ENCODE measurements around the gene BCL11A.
"Not testable (repeated sequence)": the region's sequence is repeated elsewhere in the genome, so short reads cannot be mapped to it uniquely, and the experiment has no call there.

BCL11A gene

DNA sequence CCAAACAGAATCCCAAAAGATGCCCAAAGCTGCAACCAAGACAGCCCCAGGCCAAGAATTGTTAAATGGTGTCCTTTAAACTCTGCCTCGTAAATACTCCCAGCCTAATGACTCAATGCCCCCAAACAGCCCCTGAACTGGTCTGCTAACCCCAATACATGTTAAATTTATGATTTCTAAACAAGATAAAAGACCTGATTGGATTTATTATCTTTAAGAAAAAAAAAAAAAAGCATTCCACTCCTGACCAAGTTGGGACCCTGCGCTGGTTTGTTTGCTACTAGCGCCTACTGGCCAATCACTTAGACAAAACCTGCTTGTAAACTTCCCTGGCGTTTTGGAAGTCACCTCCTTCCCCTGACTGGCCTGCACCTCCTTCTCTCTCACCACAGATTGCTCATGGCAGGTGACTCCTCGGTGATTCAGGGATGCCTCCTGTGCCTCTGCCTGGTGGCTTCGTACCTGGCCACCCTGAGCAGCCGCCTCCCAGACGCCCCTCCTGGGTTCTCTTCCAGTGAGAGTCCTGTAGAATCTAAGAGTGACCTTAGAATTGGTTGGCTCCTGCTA, 121.3 kb downstream of the BCL11A start:
- no peak for DNase-seq (ENCODE audit: low spot score)

DNA sequence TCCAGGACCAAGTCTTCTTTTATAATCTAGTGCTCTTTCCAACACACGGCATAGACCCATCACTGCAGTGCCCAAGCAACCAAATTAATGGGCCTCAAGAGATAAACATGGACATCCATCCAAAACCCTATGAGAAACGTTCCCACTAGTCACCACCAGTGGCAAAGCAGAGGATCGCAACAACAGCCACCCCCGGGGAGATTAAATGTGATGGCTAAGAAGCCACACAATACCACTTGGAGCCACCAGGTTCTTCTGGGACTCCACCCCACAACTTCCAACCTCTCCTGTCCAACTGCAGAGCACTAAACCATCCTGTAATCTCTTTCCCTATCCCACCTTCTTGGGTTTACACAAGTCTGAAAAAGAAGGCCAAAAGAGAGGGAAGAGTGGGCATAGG, 123.8 kb downstream of the BCL11A start:
- DNase-seq (ENCODE audit: low spot score): no peak

DNA sequence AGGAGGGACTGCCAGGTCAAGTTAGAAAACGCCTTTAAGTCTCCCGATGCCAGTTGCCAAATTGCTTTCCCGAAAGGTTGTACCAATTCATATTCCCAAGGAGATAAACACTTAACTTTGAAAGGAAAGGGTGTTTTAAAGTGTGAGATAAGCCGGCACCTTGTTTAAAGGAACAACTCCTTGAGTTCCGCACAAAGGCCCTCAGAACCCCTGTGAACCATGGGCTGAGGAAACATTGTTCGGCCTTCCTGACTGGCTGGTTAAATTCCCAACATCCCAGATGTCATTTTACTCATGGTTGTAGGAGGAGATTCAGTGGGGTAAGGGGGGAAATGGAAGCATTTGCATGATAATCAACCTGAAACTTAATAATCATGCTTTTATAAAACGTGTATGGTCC, 126.6 kb downstream of the BCL11A start:
- no peak for DNase-seq (ENCODE audit: low spot score)

DNA sequence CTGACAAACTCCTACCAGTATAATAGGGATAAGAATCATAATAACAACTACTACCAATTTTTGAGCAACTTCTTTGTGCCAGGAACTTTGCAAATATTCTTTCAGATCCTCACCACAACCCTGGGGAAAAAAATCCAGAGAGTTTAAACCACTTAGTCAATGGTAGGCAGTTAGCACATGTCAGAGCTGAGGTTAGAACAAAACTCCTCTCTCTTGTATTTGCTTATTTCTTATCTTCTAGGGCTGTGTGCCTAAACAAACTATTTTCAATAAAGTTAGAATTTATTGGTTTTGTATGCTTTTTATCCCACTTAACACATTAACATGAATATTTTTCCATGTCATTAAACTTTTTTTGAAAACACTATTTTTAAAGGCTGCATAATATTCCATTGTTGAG, 127.1 kb downstream of the BCL11A start:
- no peak for DNase-seq (ENCODE audit: low spot score)

DNA sequence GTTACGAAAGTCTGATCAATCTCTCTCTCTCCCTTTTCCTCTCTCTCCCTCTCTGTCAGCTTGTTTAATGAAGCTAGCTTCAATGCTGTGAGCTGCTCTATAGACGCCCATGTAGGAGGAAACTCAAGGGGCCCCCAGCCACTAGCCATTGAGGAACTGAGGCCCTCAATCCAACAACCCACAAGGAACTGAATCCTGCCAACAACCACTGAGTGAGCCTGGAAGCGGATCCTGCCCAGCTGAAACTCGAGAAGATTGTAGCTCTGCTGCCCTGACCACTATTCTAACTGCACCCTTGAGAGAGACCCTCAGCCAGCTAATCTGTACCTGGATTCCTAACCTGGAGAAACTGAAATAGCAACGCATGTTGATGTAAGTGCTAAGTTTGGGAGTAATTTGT, 129.2 kb downstream of the BCL11A start:
- DNase-seq (ENCODE audit: low spot score): peak; percentile 18

DNA sequence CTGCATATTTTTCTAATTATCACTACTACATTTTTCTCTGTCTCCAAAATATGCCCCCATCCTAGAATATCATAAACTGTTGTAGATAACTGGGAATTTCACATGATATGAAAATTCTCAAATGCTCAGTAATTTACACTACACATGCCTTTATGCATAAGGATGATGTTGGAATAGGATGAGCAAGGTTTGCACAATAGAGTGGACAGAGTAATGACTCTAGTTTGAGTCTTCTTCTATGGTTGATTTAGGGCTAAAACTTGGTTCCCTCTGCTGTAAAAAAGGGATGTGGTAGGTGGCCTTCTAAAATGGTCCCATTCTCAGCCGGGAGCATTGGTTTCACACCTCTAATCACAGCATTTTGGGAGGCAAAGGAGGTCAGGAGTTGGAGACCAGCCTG, 129.9 kb downstream of the BCL11A start:
- no peak for DNase-seq (ENCODE audit: low spot score)

DNA sequence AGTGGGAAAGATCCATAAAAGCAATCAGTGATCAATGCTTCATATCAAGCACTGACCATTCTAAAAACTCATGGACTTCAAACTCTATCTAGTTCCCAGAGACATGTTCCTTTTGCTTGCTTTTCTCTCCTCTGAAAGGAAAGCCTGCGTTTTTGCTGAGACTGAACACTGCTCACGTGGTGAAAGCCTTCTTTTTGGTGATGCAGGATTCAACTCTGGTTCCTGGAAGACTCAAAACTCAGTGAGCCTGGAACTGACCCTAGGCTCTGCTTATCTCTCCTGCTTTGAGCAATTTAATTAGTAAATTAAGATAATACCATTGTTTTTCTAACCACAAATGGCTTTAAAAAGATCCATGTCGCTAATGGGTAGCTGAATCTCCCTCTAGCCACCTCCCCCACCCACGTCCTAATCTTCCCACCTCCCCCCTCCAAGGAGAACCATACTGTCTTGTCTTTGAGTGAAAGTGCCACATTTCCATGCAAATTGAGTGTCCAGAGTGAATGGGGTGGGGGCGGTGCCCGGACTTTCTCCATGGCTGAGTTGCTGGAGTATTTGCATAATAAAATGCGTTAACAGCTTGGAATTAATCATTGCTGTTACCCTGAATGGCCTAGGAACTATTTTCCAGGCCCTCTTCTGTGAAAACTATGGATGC, 130.5 kb downstream of the BCL11A start:
- DNase-seq (ENCODE audit: low spot score): no peak

DNA sequence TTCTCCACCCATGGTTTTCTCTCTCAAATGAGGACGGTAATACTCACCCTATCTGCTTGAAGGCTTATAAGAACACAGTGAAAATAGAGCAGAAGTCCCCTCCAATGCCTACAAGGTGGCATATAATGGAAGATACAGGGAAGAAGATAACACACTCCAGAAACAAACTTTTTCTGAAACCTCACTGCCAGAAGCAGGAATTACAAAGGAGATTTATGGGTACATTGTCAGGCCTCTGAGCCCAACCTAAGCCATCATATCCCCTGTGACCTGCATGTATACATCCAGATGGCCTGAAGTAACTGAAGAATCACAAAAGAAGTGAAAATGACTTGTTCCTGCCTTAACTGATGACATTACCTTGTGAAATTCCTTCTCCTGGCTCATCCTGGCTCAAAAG, 136.2 kb downstream of the BCL11A start:
- not testable (repeated sequence) for DNase-seq (ENCODE audit: low spot score)

DNA sequence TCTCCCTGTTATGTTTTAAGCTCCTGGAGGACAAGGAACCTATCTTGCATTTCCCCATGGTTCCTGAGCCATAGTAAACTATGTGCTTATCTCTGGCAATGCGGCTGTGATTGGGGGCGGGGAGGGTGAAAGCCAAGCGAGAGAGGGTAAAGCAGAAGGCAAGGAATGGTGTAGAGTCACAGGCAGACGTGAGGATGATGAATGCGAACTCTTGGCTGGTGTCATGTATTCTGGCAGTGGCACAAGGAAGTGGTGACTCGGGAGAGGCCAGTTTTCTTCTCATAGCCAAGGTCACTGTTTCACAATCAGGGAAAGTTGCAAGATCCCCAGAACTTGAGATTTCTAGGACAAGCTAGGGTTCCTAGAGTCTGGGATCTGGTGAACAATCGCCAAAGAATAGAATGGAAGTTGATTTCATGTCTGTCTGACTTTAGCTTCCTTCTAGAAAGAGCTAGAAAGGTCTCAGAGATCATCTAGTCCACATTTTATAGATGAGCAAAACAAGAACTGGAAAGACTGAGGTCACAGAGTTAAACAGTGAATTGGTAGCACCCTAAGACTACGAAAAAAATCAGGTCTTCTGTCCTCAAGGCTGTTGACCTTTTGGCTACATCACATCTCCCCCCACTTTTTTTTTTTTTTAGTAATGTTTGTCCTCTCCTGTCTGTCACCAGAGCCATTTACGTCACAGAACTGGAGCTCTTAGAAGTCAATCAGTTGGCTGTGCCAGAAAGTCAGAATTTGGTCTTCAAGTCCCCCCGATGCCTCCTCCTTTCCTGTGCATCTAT, 137.0 kb downstream of the BCL11A start:
- DNase-seq (ENCODE audit: low spot score): no peak

DNA sequence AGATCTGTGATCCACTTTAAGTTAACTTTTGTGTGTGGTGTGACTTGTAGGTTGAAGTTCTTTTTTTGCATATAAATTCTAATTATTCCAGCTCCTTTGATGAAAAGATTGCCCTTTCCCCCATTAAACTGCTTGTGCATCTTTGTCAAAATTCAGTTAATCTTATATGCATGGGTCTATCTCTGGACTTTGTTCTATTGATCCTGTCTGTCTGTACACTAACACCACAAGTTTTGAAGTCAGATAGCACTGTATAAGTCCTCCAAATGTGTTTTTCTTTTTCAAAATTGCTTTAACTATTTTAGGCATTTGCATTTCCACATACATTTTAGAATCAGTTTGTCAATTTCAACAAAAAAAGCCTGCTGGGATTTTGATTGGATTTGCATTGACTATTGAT, 137.6 kb downstream of the BCL11A start:
- no peak for DNase-seq (ENCODE audit: low spot score)

DNA sequence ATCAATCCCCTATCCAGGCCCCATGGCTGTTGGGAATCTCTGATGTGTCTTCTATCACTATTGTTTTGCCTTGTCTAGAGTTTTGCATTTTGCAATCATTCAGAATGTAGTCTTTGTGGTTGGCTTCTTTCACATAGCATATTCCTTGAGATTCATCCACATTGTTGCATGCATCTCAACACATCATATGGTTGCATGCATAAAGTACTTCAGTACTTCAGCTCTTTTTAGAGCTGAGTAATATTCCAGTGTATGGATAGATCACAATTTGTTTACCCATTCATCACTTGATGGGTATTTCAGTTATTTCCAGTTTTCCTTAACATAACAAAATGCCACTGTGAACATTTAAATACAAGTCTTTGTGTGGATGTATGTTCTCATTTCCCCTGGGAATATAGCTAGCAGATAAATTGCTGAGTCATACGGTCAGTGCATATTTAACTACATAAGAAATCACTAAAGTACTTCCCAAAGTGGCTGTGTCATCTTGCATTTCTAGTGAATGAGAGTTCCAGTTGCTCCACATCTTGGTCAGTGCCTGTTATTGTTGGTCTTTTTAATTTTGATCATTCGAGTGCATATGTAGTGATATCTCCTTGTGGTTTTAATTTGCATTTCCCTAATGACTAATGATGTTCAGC, 138.8 kb downstream of the BCL11A start:
- no peak for DNase-seq (ENCODE audit: low spot score)

DNA sequence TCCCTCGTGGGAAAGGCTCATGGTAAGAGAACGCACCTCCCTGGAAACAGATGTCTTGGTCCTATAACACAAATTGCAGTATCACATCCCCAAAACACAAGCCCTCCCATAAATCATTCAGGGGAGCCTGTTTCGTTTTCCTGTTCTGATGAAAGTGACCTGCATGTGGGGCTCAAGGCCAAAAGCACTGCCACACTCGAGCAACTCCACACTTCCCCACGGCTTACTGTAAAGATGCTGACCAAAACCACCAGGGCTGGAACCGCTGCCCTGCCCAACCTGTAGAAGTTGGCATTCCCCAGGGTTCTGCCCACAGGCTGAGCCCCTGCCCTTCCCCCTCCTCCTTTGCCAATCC, 139.7 kb downstream of the BCL11A start:
- DNase-seq (ENCODE audit: low spot score): no peak

DNA sequence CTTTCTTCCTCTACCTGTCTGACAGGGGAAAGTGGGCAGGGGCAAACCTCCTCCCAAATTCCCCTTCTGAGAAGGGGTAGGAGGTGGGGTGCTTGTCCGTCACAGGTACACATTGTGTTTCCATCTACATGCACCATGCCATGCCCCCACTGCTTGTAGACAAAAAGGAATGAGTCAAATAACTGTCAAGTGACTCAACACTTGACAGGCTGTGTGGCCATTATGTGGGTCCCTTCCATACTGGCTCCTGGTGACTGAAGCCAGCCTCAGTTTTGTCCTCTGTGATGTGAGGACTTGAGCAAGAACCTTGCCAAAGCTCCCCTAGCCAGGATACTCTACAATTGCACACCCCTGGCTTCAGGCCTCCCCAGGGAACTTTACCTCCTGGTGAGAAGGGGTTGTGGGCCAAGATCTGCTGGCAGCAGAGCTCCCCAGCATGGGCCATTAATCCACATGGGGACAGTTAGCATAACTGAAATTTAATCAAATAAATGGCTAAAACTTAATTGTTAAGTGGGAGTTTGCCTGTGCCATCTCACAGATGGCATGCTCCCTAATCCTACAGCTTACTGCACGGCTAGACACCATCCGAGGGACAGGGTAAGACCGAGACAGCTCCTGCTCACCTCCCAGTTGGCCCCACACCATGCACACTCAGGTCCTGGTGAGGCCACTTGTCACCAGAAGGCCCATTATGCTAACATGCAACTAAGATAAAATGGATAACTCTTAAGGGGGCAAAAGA, 140.2 kb downstream of the BCL11A start:
- DNase-seq (ENCODE audit: low spot score): no peak

DNA sequence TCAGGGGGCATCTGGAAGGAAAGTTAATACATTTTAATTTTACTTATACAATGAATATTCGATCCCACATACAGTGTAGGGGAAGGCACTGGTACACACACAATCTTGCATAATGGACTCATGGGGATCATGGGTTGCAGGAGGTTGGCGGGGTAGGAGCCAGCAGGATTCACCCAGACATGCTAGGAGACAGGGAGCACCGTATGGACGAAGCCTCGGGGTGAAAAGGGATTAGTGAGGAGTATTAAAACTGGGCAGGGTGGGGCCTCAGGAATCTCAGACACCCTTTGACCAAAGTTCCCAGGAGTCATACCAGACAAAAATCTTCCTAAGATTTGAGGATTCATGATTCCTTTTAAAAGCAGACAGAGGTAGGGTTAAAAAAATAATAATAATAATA, 140.8 kb downstream of the BCL11A start:
- DNase-seq (ENCODE audit: low spot score): no peak

DNA sequence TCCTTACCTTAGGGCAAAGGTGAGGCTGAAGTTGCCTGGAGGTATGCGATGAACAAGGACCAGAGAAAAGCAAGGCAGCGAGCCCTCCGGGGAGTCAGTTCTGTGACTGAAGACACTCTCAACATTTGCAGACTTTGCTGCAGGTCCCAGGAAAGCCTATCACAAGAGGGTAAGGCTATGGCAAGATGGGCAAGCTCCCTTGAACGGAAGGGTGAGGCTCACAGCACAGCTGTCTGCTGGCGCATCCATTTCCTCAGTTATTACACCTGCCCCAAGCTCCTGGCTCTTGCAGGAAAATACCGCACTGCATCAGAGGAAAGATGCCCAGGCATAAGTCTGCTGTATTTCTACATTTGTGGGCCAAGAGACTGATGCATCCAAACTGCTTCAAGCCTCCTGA, 141.4 kb downstream of the BCL11A start:
- no peak for DNase-seq (ENCODE audit: low spot score)

DNA sequence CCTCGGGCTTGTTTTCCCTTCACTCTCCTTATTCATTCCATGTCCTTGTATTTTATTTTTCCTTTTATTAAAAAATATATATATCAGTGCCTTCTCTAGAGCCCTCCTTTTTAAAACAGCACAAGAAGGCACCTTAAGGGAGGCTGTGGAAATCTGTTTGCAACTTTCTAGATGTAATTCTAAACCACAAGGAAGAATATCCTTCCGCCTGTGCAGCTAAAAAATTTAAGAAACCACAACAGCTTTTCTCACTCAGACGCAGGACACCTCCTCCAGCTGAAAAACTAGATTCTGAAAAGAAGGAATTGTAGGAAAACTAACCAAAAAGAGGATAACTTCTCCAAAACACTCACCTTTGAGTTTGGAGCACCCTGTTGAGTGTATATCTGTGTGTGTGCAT, 142.2 kb downstream of the BCL11A start:
- DNase-seq (ENCODE audit: low spot score): no peak

DNA sequence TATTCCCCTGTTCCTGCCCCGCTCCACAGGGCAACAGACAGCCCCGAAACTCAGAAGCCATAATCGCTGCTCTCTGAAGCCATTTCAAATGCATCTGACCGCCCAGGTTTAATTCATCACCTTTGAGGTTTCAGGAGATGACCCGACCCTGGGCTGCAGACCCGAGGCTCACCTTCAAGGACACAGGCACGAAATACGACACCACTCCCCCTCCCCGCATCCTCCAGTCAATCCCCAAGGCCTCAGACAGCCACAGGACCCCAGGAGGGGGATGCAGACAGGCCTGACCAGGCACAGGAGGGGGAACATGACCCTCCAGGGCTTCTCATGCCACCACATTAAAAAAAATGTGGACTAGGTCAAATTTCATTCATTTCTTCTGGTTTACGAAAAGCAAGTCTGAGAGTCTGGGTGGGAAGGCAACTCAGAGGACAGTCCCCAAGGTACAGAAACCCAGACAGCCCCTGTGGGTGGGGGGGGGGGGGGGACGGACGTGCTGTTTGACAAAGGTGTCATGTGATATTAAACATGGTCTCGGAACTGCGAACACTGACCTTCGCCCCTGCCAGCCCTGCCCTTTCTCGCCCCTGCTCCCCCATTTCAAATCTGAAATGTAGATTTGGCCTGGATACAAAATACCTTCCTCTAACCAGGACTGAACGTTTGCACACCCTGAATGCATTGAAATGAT, 142.9 kb downstream of the BCL11A start:
- DNase-seq (ENCODE audit: low spot score): no peak

DNA sequence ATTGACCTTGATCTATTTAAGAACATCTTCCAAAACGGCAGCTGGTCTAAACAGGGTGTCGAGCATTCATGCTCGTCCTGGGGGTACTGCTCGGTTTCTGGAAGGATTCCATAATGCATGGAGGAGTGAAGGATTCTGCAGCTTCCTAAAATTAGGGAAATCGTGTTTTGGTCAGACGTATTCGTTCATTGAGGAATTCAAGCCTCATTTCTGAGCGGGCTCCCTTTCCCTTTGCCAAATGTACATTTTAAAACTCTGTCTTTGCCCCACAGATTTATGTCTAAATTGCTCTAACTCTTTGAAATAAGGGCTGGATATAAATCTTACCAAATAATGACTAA, 144.0 kb downstream of the BCL11A start:
- no peak for DNase-seq (ENCODE audit: low spot score)

DNA sequence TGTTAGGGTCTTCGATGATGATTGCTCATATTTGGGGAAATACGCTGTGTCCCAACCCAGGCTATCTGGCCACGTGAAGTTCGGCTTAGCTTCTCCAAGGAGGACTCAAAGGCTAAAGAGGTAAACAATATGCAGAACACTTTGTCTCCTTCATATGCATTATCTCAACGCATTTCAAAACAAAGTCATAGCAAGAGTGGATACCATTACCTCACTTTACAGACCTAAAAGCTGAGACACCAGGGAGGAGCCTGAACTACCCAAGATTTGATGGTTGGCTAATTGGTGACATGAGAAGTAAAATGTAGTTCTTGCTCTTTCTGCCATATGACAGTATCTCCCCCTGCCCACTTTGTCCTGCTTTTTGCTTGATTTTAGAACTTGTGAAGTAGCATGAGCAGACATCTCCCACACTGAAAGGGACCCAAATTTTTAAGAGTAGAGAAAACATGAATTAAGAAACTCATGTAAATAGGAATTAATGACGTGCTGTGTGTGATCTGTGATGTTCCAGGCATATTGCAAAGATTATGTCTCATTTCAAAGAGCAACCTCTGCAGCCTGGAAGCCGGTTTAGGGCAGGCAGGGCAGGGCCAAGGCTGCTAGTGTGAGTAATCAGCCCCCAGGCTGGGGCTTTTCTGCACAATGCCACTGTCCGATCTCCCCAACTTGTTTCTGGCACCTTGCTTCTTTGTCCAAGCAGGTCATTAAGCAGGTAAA, 144.5 kb downstream of the BCL11A start:
- no peak for DNase-seq (ENCODE audit: low spot score)

DNA sequence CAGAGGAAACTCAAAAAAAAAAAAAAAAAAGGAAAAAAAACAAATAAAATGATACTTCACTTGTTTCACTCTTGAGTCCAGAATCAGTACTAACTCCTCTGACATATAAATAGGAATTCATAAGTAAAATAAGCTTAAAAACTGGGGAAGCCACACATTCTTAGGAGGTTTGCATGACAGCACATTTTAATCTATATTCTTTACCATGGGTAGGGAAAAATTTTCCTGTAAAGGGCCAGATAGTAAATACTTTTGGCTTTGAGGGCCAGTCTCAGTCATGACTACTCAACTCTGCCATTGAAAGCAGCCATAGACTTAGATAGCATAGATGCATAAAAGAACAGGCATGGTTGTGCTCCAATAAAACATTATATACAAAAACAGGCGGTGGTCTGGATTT, 145.2 kb downstream of the BCL11A start:
- DNase-seq (ENCODE audit: low spot score): no peak

DNA sequence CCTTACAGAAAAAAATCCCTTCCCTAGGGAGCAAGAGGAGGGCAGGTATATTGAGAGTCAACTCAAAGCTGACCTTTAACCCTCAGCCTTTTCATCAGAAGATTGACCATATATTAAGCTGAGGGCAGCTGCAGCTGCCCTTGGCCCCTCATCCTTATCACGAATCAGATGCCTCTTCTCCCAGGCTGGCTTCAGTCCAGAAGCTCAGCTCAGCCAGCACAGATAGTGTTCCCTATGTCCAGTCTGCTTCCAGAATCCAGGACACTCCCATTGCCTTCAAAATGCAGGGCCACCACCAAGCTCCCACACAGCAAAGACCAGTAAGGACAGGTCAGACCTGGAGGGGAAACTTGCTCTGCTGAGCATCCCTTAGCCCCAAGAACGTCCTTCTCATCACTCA, 146.1 kb downstream of the BCL11A start:
- DNase-seq (ENCODE audit: low spot score): no peak

Data from globus pallidus (tissue), 1 donor.